ENCODE results near the gene CLMP.
"Not testable (repeated sequence)": the region's sequence is repeated elsewhere in the genome, so short reads cannot be mapped to it uniquely, and the experiment has no call there.

Gene CLMP

GRCh38 chr11:123059041-123059920 is 135.8 kb downstream of the CLMP start:
- H3K9me3 ChIP-seq (ENCODE audit: control insufficient read depth, insufficient read depth, low read depth, low read length); H3K4me1 ChIP-seq (ENCODE audit: control insufficient read depth, insufficient read depth, low read length); H3K27ac ChIP-seq (ENCODE audit: extremely low read depth, low read depth, low read length); POLR2A ChIA-PET: not testable (repeated sequence)
- H3K4me3 ChIP-seq (ENCODE audit: low read depth, low read length), result peak overlapping the region; percentile 88
- peaks cover 15 to 68% of the 10 kb centered on the region in 2 experiments for H3K36me3 ChIP-seq (ENCODE audit: control insufficient read depth in 2 of 2, insufficient read depth in 1 of 2, low read length in 2 of 2)
- CTCF ChIA-PET, result interaction anchor here (1.2 kb wide), 1 partner anchor 188 kb away, joined by 5 read pairs; no protein-coding TSS in a partner anchor
- TF ChIP-seq ZNF664 (tag by site-specific recombination; IDR thresholded peaks at IDR 0.05), result peak; percentile 46; the same call in 1 of the 2 replicates

- Histone ChIP-seq H3K9me3 (ENCODE audit: control insufficient read depth, insufficient read depth, low read depth, low read length) (no peaks in the 10 kb centered on the region), H3K36me3 (ENCODE audit: control insufficient read depth in 2 of 2, insufficient read depth in 1 of 2, low read length in 2 of 2) (peaks cover 15 to 77% of the 10 kb centered on the region in 2 experiments), H3K4me3 (ENCODE audit: low read depth, low read length) (no peak overlapping the region), H3K4me1 (ENCODE audit: control insufficient read depth, insufficient read depth, low read length) (no peaks in the 10 kb centered on the region), H3K27ac (ENCODE audit: extremely low read depth, low read depth, low read length) (no peak overlapping the region)
- no peak for TF ChIP-seq ZNF18 (tag by site-specific recombination; IDR thresholded peaks at IDR 0.05)
- TF ChIP-seq ZSCAN30 (tag by site-specific recombination; IDR thresholded peaks at IDR 0.05), result no peak
- TF ChIP-seq ZNF148 (tag by site-specific recombination; IDR thresholded peaks at IDR 0.05; ENCODE audit: borderline replicate concordance), result no peak
- TF ChIP-seq ZNF398 (tag by site-specific recombination; IDR thresholded peaks at IDR 0.05), result no peak
- no peak for TF ChIP-seq ZSCAN5A (tag by site-specific recombination; IDR thresholded peaks at IDR 0.05)
- ChIA-PET POLR2A (interaction anchor here (0.6 to 2.5 kb wide), 4 partner anchors 22 to 204 kb away, joined by 3 to 7 read pairs (median 4); no protein-coding TSS in a partner anchor), CTCF (interaction anchor here (0.6 to 1.9 kb wide), 5 partner anchors 11 to 350 kb away, joined by 3 to 7 read pairs (median 3); no protein-coding TSS in a partner anchor)
Measured at GRCh38 chr11:123057661-123058305, 137.3 kb downstream of the CLMP start.

GRCh38 chr11:123056835-123057491 is 138.1 kb downstream of the CLMP start:
- Histone ChIP-seq H3K27ac (ENCODE audit: extremely low read depth, low read depth, low read length) (no peak overlapping the region), H3K9me3 (ENCODE audit: control insufficient read depth, insufficient read depth, low read depth, low read length) (no peaks in the 10 kb centered on the region), H3K4me1 (ENCODE audit: control insufficient read depth, insufficient read depth, low read length) (no peaks in the 10 kb centered on the region), H3K4me3 (ENCODE audit: low read depth, low read length) (no peak overlapping the region), H3K36me3 (ENCODE audit: control insufficient read depth in 2 of 2, insufficient read depth in 1 of 2, low read length in 2 of 2) (peaks cover 15 to 77% of the 10 kb centered on the region in 2 experiments)
- POLR2A ChIA-PET, result interaction anchor here (1.1 to 2.5 kb wide), 4 partner anchors 14 to 205 kb away, joined by 3 to 7 read pairs (median 4); no protein-coding TSS in a partner anchor
- CTCF ChIA-PET, result interaction anchor here (0.6 to 1.9 kb wide), 11 partner anchors 8 to 351 kb away, joined by 3 to 7 read pairs (median 3); no protein-coding TSS in a partner anchor
- TF ChIP-seq ZNF670 (tag by site-specific recombination; IDR thresholded peaks at IDR 0.05; ENCODE audit: low read depth) (no peak), ZBTB20 (tag by site-specific recombination; IDR thresholded peaks at IDR 0.05) (no peak), PRDM1 (tag by site-specific recombination; IDR thresholded peaks at IDR 0.05) (no peak), ZNF624 (tag by site-specific recombination; IDR thresholded peaks at IDR 0.05) (no peak), ZNF529 (tag by site-specific recombination; IDR thresholded peaks at IDR 0.05; ENCODE audit: insufficient replicate concordance) (no peak), ZBTB10 (tag by site-specific recombination; IDR thresholded peaks at IDR 0.05) (no peak), ZNF433 (tag by site-specific recombination; IDR thresholded peaks at IDR 0.05; ENCODE audit: low read depth) (no peak), ZNF324 (tag by site-specific recombination; IDR thresholded peaks at IDR 0.05) (no peak), ZNF24 (tag by site-specific recombination; IDR thresholded peaks at IDR 0.05) (no peak), ZNF404 (tag by site-specific recombination; IDR thresholded peaks at IDR 0.05) (no peak), ZNF354C (tag by site-specific recombination; IDR thresholded peaks at IDR 0.05; ENCODE audit: borderline replicate concordance, low read depth) (no peak)
